ENCODE results near the gene MSMP.

MSMP gene

GRCh38 chr9:35754264-35754663 is at the start of gene MSMP:
MSMP (minus strand) TSS chr9:35754276; CDS start chr9:35754129, 147 bp downstream.
- no peak for DNase-seq

- DNase-seq, result no peak
Measured at GRCh38 chr9:35801328-35802128, 47.5 kb upstream of the MSMP start.

GRCh38 chr9:35800530-35800929 is 46.5 kb upstream of the MSMP start:
- DNase-seq, result no peak

GRCh38 chr9:35798658-35799374 is 44.7 kb upstream of the MSMP start:
- no peak for DNase-seq

GRCh38 chr9:35797311-35798109 is 43.4 kb upstream of the MSMP start:
- DNase-seq, result no peak

GRCh38 chr9:35795695-35796094 is 41.6 kb upstream of the MSMP start:
- no peak for DNase-seq

- DNase-seq, result no peak
Measured at GRCh38 chr9:35793461-35793860, 39.4 kb upstream of the MSMP start.

GRCh38 chr9:35792826-35793225 is 38.8 kb upstream of the MSMP start:
- no peak for DNase-seq

GRCh38 chr9:35792024-35792813 is 38.1 kb upstream of the MSMP start:
- no peak for DNase-seq

- no peak for DNase-seq
Measured at GRCh38 chr9:35791297-35791921, 37.3 kb upstream of the MSMP start, which contains the start of gene NPR2. NPR2 (plus strand) TSS chr9:35791591; CDS start chr9:35792409, 818 bp downstream.

- DNase-seq, result no peak
Measured at GRCh38 chr9:35790385-35791296, 36.6 kb upstream of the MSMP start.

- no peak for DNase-seq
Measured at GRCh38 chr9:35790025-35790384, 35.9 kb upstream of the MSMP start.

GRCh38 chr9:35789541-35789940 is 35.5 kb upstream of the MSMP start:
- no peak for DNase-seq

GRCh38 chr9:35783418-35783817 is 29.3 kb upstream of the MSMP start:
- DNase-seq, result no peak

- DNase-seq, result no peak
Measured at GRCh38 chr9:35781066-35781465, 27.0 kb upstream of the MSMP start.

GRCh38 chr9:35778496-35778895 is 24.4 kb upstream of the MSMP start:
- no peak for DNase-seq

GRCh38 chr9:35776018-35776417 is 21.9 kb upstream of the MSMP start:
- no peak for DNase-seq

GRCh38 chr9:35774907-35775635 is 21.0 kb upstream of the MSMP start:
- DNase-seq, result no peak

- no peak for DNase-seq
Measured at GRCh38 chr9:35771943-35772342, 17.9 kb upstream of the MSMP start.

GRCh38 chr9:35771534-35771933 is 17.5 kb upstream of the MSMP start:
- no peak for DNase-seq

Data from T1000 (cell line).